MCF 10A (cell line): Measurements from ENCODE around the gene KRT79. TPM values are rescaled to one million over a fixed set of nuclear protein-coding genes. Genes with fewer than 3 reads are reported as not detected.

ENCODE experiments used
- BruUV-seq: library from RNA; stranded (reverse); fragments of 400-500 nt; replicated peaks from 2 replicates; lab custom pipeline; 2021; lab: Mats Ljungman, UMichigan
- CTCF ChIA-PET: fragments of 300-600 bp; sonication (Branson Sonifier 250); formaldehyde crosslinking; extraction: SDS; loops from one replicate; lab custom pipeline; 2021; ENCODE audit warnings: antibody characterized with exemption, inconsistent platforms; lab: Yijun Ruan, JAX
- POLR2A ChIA-PET: fragments of 300-600, 350-650 bp; sonication (Branson Sonifier 250); formaldehyde crosslinking; extraction: SDS; loops from one replicate; lab custom pipeline; 2020; ENCODE audit warnings: antibody characterized with exemption, inconsistent platforms; lab: Yijun Ruan, JAX
- DNase-seq: peaks from one replicate; pipeline ENCODE4 v3.0.0-alpha.2; 2018; ENCODE audit not compliant: unreplicated experiment
- H3K27ac Mint-ChIP-seq: one replicate; pipeline ENCODE4 v1.8.0; 2022; ENCODE audit warnings: mild to moderate bottlenecking, low read depth, mixed read lengths; ENCODE audit not compliant: unreplicated experiment
- H3K27me3 Mint-ChIP-seq: one replicate; pipeline ENCODE4 v1.8.0; 2022; ENCODE audit warnings: mixed read lengths; ENCODE audit not compliant: insufficient read depth, unreplicated experiment
- H3K36me3 Mint-ChIP-seq: one replicate; pipeline ENCODE4 v1.8.0; 2022; ENCODE audit warnings: mild to moderate bottlenecking, moderate library complexity, mixed read lengths; ENCODE audit not compliant: insufficient read depth, unreplicated experiment
- H3K4me1 Mint-ChIP-seq: one replicate; pipeline ENCODE4 v1.8.0; 2022; ENCODE audit warnings: mixed read lengths; ENCODE audit not compliant: insufficient read depth, unreplicated experiment
- H3K4me3 Mint-ChIP-seq: one replicate; pipeline ENCODE4 v1.8.0; 2022; ENCODE audit warnings: mild to moderate bottlenecking, moderate library complexity, mixed read lengths; ENCODE audit not compliant: unreplicated experiment
- H3K9me3 Mint-ChIP-seq: one replicate; pipeline ENCODE4 v1.8.0; 2022; ENCODE audit warnings: mixed read lengths; ENCODE audit not compliant: unreplicated experiment
- intact Hi-C: fragments of 100-400 bp; cut with micrococcal nuclease; formaldehyde crosslinking; loops from 2 replicates; pipeline ENCODE4 v1.14.1; 2022
- total RNA-seq: library from RNA; stranded (reverse); gene quantifications from 2 replicates; pipeline ENCODE4 v1.2.3, GENCODE V29; 2022
- TF ChIP-seq, protein P1 (sequence below): fragments of 200-600 bp; IDR thresholded peaks from one replicate; pipeline ENCODE4 v1.8.0; 2022; ENCODE audit warnings: antibody characterized with exemption, mild to moderate bottlenecking; ENCODE audit not compliant: unreplicated experiment

Gene KRT79
- total RNA-seq, 1 experiment from 2014 or later: not detected

DNA sequence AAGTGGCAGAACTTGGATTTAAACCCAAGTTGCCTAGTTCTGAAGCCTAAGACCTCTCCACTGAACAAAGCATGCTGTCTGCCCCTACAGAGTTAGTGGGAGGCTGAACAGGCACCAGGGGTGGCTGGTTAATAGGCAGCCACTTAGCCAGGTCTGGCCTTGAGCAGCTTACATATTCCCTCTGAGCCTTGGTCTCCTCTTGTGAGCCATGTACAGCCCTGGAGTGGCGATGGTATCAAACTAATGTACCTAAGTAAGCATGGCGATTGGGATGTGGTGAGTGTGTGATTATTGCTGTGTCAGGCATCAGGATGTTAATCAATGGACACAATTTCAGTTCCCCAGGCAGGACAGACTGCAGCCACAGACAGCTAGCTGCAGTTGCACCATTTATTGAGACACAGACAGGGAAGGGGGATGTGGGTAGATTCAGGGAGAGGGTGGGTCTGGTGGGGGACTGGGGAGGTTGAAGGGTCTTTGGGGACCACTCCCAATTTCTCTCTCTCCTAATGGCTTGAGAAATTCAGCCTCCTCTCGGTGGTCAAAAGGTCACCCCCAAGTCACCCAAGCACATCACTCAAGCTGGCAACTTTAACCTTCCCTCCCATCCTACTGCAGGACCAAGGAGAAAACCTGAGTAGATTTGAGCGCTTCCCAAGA lies 12.9 kb downstream of the KRT79 start:
- intact Hi-C loops: no loop called here
- H3K4me3 Mint-ChIP-seq: no peak overlapping the region
- ChIA-PET POLR2A (interaction anchor here (0.6 to 1.5 kb wide), 2 partner anchors 13 to 114 kb away, joined by 3 read pairs; no protein-coding TSS in a partner anchor), CTCF (interaction anchor here (0.6 to 1.1 kb wide), 2 partner anchors 127 to 543 kb away, joined by 3 to 4 read pairs; no protein-coding TSS in a partner anchor)
- no TSS peak for BruUV-seq
- no peak overlapping the region for H3K27ac Mint-ChIP-seq
- no peaks in the 10 kb centered on the region for H3K9me3 Mint-ChIP-seq
- no peaks in the 10 kb centered on the region for H3K36me3 Mint-ChIP-seq
- TF ChIP-seq, protein P1, sequence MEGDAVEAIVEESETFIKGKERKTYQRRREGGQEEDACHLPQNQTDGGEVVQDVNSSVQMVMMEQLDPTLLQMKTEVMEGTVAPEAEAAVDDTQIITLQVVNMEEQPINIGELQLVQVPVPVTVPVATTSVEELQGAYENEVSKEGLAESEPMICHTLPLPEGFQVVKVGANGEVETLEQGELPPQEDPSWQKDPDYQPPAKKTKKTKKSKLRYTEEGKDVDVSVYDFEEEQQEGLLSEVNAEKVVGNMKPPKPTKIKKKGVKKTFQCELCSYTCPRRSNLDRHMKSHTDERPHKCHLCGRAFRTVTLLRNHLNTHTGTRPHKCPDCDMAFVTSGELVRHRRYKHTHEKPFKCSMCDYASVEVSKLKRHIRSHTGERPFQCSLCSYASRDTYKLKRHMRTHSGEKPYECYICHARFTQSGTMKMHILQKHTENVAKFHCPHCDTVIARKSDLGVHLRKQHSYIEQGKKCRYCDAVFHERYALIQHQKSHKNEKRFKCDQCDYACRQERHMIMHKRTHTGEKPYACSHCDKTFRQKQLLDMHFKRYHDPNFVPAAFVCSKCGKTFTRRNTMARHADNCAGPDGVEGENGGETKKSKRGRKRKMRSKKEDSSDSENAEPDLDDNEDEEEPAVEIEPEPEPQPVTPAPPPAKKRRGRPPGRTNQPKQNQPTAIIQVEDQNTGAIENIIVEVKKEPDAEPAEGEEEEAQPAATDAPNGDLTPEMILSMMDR: no peak
- DNase-seq: no peak
- peaks cover 43% of the 10 kb centered on the region for H3K27me3 Mint-ChIP-seq
- no peaks in the 10 kb centered on the region for H3K4me1 Mint-ChIP-seq

DNA sequence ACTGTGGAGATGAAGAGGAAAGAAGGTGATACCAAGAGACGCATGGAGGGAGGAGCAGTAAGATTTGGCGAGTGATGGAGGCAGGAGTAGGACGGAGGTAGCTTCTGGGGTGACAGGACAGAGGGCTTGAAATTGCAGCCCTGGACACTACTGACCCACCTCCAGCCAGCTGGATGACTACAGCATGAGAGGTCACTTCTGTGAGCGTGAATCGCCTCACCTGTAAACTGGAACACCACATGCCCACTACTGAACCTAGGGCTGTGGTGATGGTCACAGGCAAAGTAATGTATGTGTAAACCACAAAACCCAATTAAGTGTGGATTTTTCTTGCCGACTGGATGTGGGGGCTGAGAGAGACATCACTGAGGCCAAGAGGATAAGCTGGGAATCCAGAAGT lies 13.6 kb downstream of the KRT79 start:
- ChIA-PET POLR2A (interaction anchor here (1.5 kb wide), 1 partner anchor 13 kb away, joined by 3 read pairs; no protein-coding TSS in a partner anchor), CTCF (interaction anchor here (0.6 to 1.1 kb wide), 2 partner anchors 128 to 542 kb away, joined by 3 to 4 read pairs; no protein-coding TSS in a partner anchor)
- TF ChIP-seq, protein P1: no peak
- no peak for DNase-seq
- Mint-ChIP-seq H3K4me3 (no peak overlapping the region), H3K9me3 (no peaks in the 10 kb centered on the region), H3K27ac (no peak overlapping the region), H3K4me1 (no peaks in the 10 kb centered on the region), H3K36me3 (no peaks in the 10 kb centered on the region), H3K27me3 (peaks cover 43% of the 10 kb centered on the region)
- no TSS peak for BruUV-seq
- intact Hi-C loops: no loop called here

DNA sequence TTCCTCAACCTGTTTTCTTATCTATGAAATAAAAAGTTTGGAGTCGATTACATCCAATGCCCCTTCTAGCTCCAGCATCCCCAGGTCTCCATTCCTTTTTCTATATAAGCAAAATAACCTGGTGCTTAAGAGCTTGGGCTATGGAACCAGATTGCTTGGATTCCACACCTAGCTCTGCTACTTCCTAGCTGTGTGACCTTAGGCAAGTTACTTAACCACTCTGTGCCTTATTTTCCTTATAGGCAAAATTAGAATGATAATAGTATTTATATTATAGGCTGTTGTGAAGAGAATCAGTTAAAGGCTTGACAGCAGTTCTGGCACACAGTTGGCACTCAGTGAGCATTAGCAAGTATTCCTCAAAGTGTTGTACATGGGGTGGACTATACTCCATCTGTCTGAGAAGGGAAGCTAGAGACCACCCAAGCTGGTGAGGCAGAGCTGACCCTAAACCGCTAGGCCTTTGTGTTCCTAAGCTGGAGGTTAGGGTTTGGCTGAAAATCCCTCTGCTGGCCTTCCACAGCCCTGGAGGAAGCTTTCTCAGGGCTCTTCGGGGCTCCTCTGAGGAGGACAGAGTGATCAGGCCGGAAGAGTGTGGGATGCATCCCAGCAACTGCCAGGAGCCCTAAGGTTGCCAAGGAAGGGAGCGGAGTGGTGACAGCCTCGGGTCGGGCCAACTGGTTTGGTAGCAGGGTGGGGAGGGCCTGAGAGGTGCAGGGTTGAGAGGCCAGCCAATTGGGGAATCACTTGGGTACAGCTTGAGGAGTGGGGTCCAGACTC lies 14.2 kb downstream of the KRT79 start:
- Mint-ChIP-seq H3K27me3 (peaks cover 43% of the 10 kb centered on the region), H3K4me1 (no peaks in the 10 kb centered on the region), H3K27ac (no peak overlapping the region), H3K4me3 (no peak overlapping the region), H3K9me3 (no peaks in the 10 kb centered on the region), H3K36me3 (no peaks in the 10 kb centered on the region)
- TF ChIP-seq, protein P1: no peak
- no peak for DNase-seq
- intact Hi-C loops: no loop called here
- ChIA-PET POLR2A (interaction anchor here (0.7 to 1.5 kb wide), 2 partner anchors 12 to 78 kb away, joined by 3 read pairs; no protein-coding TSS in a partner anchor), CTCF (interaction anchor here (0.7 kb wide), 1 partner anchor 272 kb away, joined by 3 read pairs; no protein-coding TSS in a partner anchor)
- BruUV-seq: no TSS peak

DNA sequence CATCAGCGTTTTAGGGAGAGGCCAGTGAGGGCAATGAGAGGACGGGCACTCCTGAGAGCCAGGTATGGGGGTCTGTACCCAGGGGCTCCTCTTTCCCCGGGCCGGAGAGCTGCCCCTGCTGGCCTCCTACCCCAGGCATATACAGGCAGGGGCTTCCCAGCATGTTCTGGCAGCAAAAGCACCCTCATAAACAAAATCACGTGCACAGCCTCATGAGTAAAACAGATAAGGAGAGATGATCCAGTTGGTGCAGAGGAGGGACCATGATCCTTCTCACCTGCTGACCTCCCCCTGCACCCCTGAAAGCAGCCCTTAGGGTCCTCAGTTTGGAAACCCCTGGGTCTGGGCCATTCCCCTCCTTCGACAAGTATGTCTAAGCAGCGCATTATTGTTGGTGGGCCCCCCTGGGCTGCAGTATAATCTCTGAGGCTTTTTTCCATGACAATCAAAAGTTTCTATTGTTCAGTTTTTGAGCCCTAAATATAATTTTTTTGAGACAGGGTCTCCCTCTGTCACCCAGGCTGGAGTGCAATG lies 15.2 kb downstream of the KRT79 start:
- Mint-ChIP-seq H3K9me3 (no peaks in the 10 kb centered on the region), H3K36me3 (no peaks in the 10 kb centered on the region), H3K4me3 (no peak overlapping the region), H3K27me3 (peaks cover 43% of the 10 kb centered on the region), H3K27ac (no peak overlapping the region), H3K4me1 (peaks cover 6% of the 10 kb centered on the region)
- POLR2A ChIA-PET: interaction anchor here (1.2 kb wide), 1 partner anchor 10 kb away, joined by 3 read pairs; no protein-coding TSS in a partner anchor
- BruUV-seq: no TSS peak
- TF ChIP-seq, protein P1: no peak
- DNase-seq: no peak
- intact Hi-C loops: no loop called here
- CTCF ChIA-PET: interaction anchor here (0.7 kb wide), 1 partner anchor 271 kb away, joined by 3 read pairs; no protein-coding TSS in a partner anchor
